ENCODE results near the gene PPM1H.

- no peak for TF ChIP-seq CTCF (IDR thresholded peaks at IDR 0.05)
- TF ChIP-seq POLR2A (IDR thresholded peaks at IDR 0.05), result no peak
These were observed 277.7 kb downstream of the PPM1H start for GRCh38 chr12:62657363-62657632.

All from adrenal gland (tissue), 5 donors.